Testis (tissue), 3 donors: ENCODE results near the gene CTDP1. TPM values are rescaled to one million over a fixed set of nuclear protein-coding genes. Genes with fewer than 3 reads are reported as not detected.

Source experiments
- DNase-seq: peaks from one replicate; pipeline ENCODE4 v3.0.0-alpha.2; 2019
- H3K27ac ChIP-seq, 2 donors: fragments of 200-600 bp; sonication (generic); one replicate each; pipeline ENCODE4 v1.5.1; 2019
- H3K27me3 ChIP-seq: fragments of 200-600 bp; sonication (generic); one replicate; pipeline ENCODE4 v1.5.1; 2019
- H3K36me3 ChIP-seq: fragments of 200-600 bp; sonication (generic); one replicate; pipeline ENCODE4 v1.5.1; 2017; ENCODE audit warnings: low read depth; ENCODE audit errors: missing control alignments
- H3K4me1 ChIP-seq: fragments of 200-600 bp; sonication (generic); one replicate; pipeline ENCODE4 v1.5.1; 2019
- H3K4me3 ChIP-seq, 2 donors: fragments of 200-600 bp; sonication (generic); one replicate each; pipeline ENCODE4 v1.5.1; 2017 to 2019
- H3K9me3 ChIP-seq: fragments of 200-600 bp; sonication (generic); one replicate; pipeline ENCODE4 v1.5.1; 2017
- POLR2A ChIP-seq: fragments of 450-650 bp; IDR thresholded peaks from one replicate; pipeline ENCODE4 v1.6.1; 2017; ENCODE audit warnings: antibody characterized with exemption, mild to moderate bottlenecking, moderate library complexity
- WGBS, 2 donors: methylation state at CpG; one replicate each; pipeline ENCODE4 v1.1.5; 2018; 5-methylcytosine and 5-hydroxymethylcytosine counted together
- intact Hi-C: fragments of 100-400 bp; cut with DNase I; formaldehyde crosslinking; loops from one replicate; pipeline ENCODE4 v1.15.1; 2023; ENCODE audit warnings: low total_unique reads
- polyA plus RNA-seq: library from polyadenylated mRNA; stranded (reverse); fragments of 350-450 nt; fragmentation: Illumina TruSeq; extraction: RNeasy Lipid Tissue Mini Kit (QIAGEN cat#74804); gene quantifications from one replicate; pipeline ENCODE4 v1.2.3, GENCODE V29; 2014; ENCODE audit warnings: low read depth, low replicate concordance; ENCODE audit not compliant: insufficient read depth
- total RNA-seq, 2 donors: library from RNA; depleted of rRNA; stranded (reverse); fragments of >200 nt; gene quantifications; one replicate each; pipeline ENCODE4 v1.2.3, GENCODE V29; 2016
- TF ChIP-seq, protein P1 (sequence below), 3 experiments: fragments of 450-650 bp in 2 of 3; fragments of 200-600 bp in 1 of 3; sonication (generic) in 1 of 3; IDR thresholded peaks; one replicate each; pipeline ENCODE4 v1.5.1; 2016 to 2019; ENCODE audit warnings: antibody characterized with exemption in 3 of 3, mild to moderate bottlenecking in 2 of 3, moderate library complexity in 1 of 3

Gene CTDP1
- total and polyA plus RNA-seq, 3 donors from 2014 or later: 41.0 to 51.0 (median 47.2) TPM

GRCh38 chr18:79801641-79802040, 122.0 kb downstream of the CTDP1 start:
- no peaks in the 10 kb centered on the region for H3K36me3 ChIP-seq

GRCh38 chr18:79802298-79802697, 122.7 kb downstream of the CTDP1 start:
- Histone ChIP-seq H3K4me3 (no peak overlapping the region), H3K9me3 (no peaks in the 10 kb centered on the region), H3K36me3 (no peaks in the 10 kb centered on the region), H3K27me3 (no peaks in the 10 kb centered on the region), H3K4me1 (peaks cover 3% of the 10 kb centered on the region), H3K27ac (no peak overlapping the region)
- WGBS, 2 donors: 88 to 93% methylated on average over 16 to 18 of the region's 18 CpGs
- DNase-seq: no peak
- intact Hi-C loops: no loop called here
- no peak for TF ChIP-seq POLR2A
- TF ChIP-seq, protein P1, sequence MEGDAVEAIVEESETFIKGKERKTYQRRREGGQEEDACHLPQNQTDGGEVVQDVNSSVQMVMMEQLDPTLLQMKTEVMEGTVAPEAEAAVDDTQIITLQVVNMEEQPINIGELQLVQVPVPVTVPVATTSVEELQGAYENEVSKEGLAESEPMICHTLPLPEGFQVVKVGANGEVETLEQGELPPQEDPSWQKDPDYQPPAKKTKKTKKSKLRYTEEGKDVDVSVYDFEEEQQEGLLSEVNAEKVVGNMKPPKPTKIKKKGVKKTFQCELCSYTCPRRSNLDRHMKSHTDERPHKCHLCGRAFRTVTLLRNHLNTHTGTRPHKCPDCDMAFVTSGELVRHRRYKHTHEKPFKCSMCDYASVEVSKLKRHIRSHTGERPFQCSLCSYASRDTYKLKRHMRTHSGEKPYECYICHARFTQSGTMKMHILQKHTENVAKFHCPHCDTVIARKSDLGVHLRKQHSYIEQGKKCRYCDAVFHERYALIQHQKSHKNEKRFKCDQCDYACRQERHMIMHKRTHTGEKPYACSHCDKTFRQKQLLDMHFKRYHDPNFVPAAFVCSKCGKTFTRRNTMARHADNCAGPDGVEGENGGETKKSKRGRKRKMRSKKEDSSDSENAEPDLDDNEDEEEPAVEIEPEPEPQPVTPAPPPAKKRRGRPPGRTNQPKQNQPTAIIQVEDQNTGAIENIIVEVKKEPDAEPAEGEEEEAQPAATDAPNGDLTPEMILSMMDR (IDR thresholded peaks at IDR 0.05): no peak

More at GRCh38 chr18:79801641-79802040, 122.0 kb downstream of the CTDP1 start:
- no peak overlapping the region for H3K4me3 ChIP-seq
- H3K4me1 ChIP-seq: peaks cover 3% of the 10 kb centered on the region
- no peak for DNase-seq
- no peak for TF ChIP-seq POLR2A
- TF ChIP-seq, protein P1 (IDR thresholded peaks at IDR 0.05): no peak
- no peak overlapping the region for H3K27ac ChIP-seq
- WGBS, 2 donors: 87 to 88% methylated on average over 9 of the region's 9 CpGs
- H3K27me3 ChIP-seq: no peaks in the 10 kb centered on the region
- no peaks in the 10 kb centered on the region for H3K9me3 ChIP-seq
- intact Hi-C loops: no loop called here

GRCh38 chr18:79803611-79804051, 124.0 kb downstream of the CTDP1 start:
- TF ChIP-seq POLR2A: no peak
- TF ChIP-seq, protein P1 (IDR thresholded peaks at IDR 0.05): no peak
- 87 to 90% methylated on average over 7 to 14 of the region's 14 CpGs for WGBS, 2 donors
- no peak overlapping the region for H3K27ac ChIP-seq
- no peaks in the 10 kb centered on the region for H3K27me3 ChIP-seq
- intact Hi-C loops: no loop called here
- no peaks in the 10 kb centered on the region for H3K36me3 ChIP-seq
- no peak overlapping the region for H3K4me3 ChIP-seq
- no peaks in the 10 kb centered on the region for H3K9me3 ChIP-seq
- DNase-seq: no peak
- no peaks in the 10 kb centered on the region for H3K4me1 ChIP-seq

Other genes with a start within 250 kb of the CTDP1 start
- 1 to 10 TPM; 7.2 to 7.6 TPM for gene KCNG2, start 118.1 kb downstream of the CTDP1 start, total RNA-seq
- 0.50 TPM for gene KCNG2, start 118.1 kb downstream of the CTDP1 start, polyA plus RNA-seq